ENCODE data around the gene VWC2L. TPM values are rescaled to one million over a fixed set of nuclear protein-coding genes. Genes with fewer than 3 reads are reported as not detected.

The VWC2L gene
- 0.31 and 1.3 TPM in 2 replicates for polyA plus RNA-seq
- polyA minus RNA-seq = 1.7 and 3.1 TPM in 2 replicates

DNA sequence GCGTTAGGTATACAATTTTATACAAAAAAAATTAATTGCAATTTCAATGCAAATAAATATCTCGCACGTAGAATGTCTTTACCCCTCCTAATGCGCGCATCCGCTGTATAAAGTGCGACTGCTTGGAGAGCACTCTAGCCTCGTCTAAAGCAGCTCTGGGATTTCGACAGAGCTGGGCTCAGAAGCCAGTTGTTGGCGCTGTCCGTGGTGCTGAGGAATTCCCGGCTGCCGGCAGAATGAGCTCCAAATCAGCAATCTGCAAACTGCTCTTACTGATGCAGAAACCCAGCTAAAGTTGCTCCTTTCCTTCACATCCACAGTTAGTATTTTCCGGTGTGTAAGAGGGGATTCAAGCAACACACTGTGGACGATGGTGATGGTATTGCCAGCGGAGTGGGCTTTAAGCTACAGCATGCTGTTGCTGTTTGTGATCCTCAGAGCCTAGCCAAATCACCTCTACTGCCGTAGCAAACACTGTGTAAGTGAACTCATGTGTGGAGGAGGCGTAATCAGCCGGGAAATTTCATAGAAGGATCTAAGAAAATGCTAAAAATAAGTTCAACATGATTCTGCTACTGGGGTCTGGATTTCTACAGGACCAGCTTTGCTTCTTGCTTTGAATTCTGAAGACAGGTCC lies at the start of gene VWC2L:
TSS of gene VWC2L (plus strand) at position 137 of the 637 bp plus-strand sequence. CDS start 3,140 bp downstream, outside the sequence.
- Histone ChIP-seq H3K4me3 (ENCODE audit: low read length) (peak within 1 kb of the TSS; percentile 57), H2AFZ (ENCODE audit: low read depth, low read length) (no peak within 1 kb of the TSS), H3K4me2 (ENCODE audit: low read length) (peak within 1 kb of the TSS; percentile 65), H3K9me2 (ENCODE audit: insufficient read depth, low read length) (no peaks in the 10 kb centered on the region), H3K36me3 (ENCODE audit: insufficient read depth, low read length) (no peaks in the 10 kb centered on the region), H3K9me3 (ENCODE audit: low read length) (no peaks in the 10 kb centered on the region), H3K27ac (ENCODE audit: low read length) (no peak within 1 kb of the TSS), H3K79me2 (replicated peaks; ENCODE audit: insufficient read depth, low read length) (no peaks in the 10 kb centered on the region), H3K9ac (ENCODE audit: low read length) (peak within 1 kb of the TSS; percentile 17), H4K20me1 (ENCODE audit: insufficient read depth) (no peaks in the 10 kb centered on the region), H3K27me3 (ENCODE audit: insufficient read depth, low read depth, low read length) (no peaks in the 10 kb centered on the region), H3F3A (ENCODE audit: insufficient read depth, low read length, poor library complexity, severe bottlenecking) (no peaks in the 10 kb centered on the region)
- no peak for TF ChIP-seq POLR2AphosphoS5 (IDR thresholded peaks at IDR 0.05)
- TF ChIP-seq, protein P1, sequence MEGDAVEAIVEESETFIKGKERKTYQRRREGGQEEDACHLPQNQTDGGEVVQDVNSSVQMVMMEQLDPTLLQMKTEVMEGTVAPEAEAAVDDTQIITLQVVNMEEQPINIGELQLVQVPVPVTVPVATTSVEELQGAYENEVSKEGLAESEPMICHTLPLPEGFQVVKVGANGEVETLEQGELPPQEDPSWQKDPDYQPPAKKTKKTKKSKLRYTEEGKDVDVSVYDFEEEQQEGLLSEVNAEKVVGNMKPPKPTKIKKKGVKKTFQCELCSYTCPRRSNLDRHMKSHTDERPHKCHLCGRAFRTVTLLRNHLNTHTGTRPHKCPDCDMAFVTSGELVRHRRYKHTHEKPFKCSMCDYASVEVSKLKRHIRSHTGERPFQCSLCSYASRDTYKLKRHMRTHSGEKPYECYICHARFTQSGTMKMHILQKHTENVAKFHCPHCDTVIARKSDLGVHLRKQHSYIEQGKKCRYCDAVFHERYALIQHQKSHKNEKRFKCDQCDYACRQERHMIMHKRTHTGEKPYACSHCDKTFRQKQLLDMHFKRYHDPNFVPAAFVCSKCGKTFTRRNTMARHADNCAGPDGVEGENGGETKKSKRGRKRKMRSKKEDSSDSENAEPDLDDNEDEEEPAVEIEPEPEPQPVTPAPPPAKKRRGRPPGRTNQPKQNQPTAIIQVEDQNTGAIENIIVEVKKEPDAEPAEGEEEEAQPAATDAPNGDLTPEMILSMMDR (IDR thresholded peaks at IDR 0.05; ENCODE audit: poor library complexity, severe bottlenecking) = no peak
- TF ChIP-seq RAD21 (conservative IDR thresholded peaks at IDR 0.05) = peak; percentile 8
- TF ChIP-seq, protein P2, sequence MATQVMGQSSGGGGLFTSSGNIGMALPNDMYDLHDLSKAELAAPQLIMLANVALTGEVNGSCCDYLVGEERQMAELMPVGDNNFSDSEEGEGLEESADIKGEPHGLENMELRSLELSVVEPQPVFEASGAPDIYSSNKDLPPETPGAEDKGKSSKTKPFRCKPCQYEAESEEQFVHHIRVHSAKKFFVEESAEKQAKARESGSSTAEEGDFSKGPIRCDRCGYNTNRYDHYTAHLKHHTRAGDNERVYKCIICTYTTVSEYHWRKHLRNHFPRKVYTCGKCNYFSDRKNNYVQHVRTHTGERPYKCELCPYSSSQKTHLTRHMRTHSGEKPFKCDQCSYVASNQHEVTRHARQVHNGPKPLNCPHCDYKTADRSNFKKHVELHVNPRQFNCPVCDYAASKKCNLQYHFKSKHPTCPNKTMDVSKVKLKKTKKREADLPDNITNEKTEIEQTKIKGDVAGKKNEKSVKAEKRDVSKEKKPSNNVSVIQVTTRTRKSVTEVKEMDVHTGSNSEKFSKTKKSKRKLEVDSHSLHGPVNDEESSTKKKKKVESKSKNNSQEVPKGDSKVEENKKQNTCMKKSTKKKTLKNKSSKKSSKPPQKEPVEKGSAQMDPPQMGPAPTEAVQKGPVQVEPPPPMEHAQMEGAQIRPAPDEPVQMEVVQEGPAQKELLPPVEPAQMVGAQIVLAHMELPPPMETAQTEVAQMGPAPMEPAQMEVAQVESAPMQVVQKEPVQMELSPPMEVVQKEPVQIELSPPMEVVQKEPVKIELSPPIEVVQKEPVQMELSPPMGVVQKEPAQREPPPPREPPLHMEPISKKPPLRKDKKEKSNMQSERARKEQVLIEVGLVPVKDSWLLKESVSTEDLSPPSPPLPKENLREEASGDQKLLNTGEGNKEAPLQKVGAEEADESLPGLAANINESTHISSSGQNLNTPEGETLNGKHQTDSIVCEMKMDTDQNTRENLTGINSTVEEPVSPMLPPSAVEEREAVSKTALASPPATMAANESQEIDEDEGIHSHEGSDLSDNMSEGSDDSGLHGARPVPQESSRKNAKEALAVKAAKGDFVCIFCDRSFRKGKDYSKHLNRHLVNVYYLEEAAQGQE (IDR thresholded peaks at IDR 0.05; ENCODE audit: borderline replicate concordance) = peak; percentile 95
- TF ChIP-seq MXI1 (conservative IDR thresholded peaks at IDR 0.05; ENCODE audit: poor library complexity, severe bottlenecking) = no peak
- no peak for TF ChIP-seq SMC3 (conservative IDR thresholded peaks at IDR 0.05; ENCODE audit: poor library complexity)
- no peak for TF ChIP-seq EZH2 (IDR thresholded peaks at IDR 0.05; ENCODE audit: borderline replicate concordance, insufficient read depth, low read length, poor library complexity, severe bottlenecking)

DNA sequence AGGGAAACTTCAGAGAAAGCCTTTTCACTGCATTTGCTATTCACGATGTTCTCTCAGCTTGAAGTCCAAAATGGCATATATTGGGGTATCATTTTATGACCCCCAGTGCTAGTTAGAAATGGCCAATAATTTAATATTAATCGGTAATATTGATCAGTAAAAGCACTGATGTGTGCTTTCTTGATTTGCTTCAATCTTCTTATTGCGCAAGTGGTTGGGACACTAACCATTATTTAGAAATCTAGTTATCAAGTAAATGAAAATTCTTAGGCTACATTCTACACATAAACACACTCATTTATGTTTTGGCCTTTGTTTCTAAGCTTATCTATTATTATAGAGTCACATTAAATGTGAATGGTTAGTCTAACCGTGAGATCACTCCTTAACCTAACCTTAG lies 49.7 kb upstream of the VWC2L start:
- no peaks in the 10 kb centered on the region for H3F3A ChIP-seq (ENCODE audit: insufficient read depth, low read length, poor library complexity, severe bottlenecking)
- no peaks in the 10 kb centered on the region for H3K36me3 ChIP-seq (ENCODE audit: insufficient read depth, low read length)
- H3K4me3 ChIP-seq (ENCODE audit: low read length) = no peak overlapping the region
- no peaks in the 10 kb centered on the region for H3K27me3 ChIP-seq (ENCODE audit: insufficient read depth, low read depth, low read length)
- H4K20me1 ChIP-seq (ENCODE audit: insufficient read depth) = no peaks in the 10 kb centered on the region
- no peak overlapping the region for H3K27ac ChIP-seq (ENCODE audit: low read length)
- no peak overlapping the region for H2AFZ ChIP-seq (ENCODE audit: low read depth, low read length)
- no peaks in the 10 kb centered on the region for H3K79me2 ChIP-seq (replicated peaks; ENCODE audit: insufficient read depth, low read length)
- TF ChIP-seq, protein P1 (IDR thresholded peaks at IDR 0.05; ENCODE audit: poor library complexity, severe bottlenecking) = no peak
- TF ChIP-seq MXI1 (conservative IDR thresholded peaks at IDR 0.05; ENCODE audit: poor library complexity, severe bottlenecking) = no peak
- no peak for TF ChIP-seq EP300 (conservative IDR thresholded peaks at IDR 0.05; ENCODE audit: poor library complexity, severe bottlenecking)
- TF ChIP-seq SMC3 (conservative IDR thresholded peaks at IDR 0.05; ENCODE audit: poor library complexity) = no peak
- TF ChIP-seq, protein P2 (IDR thresholded peaks at IDR 0.05; ENCODE audit: borderline replicate concordance) = no peak
- TF ChIP-seq POLR2AphosphoS5 (IDR thresholded peaks at IDR 0.05) = no peak
- TF ChIP-seq EZH2 (IDR thresholded peaks at IDR 0.05; ENCODE audit: borderline replicate concordance, insufficient read depth, low read length, poor library complexity, severe bottlenecking) = no peak
- no peak for TF ChIP-seq TAF1 (IDR thresholded peaks at IDR 0.05; ENCODE audit: low read depth)
- TF ChIP-seq RAD21 (conservative IDR thresholded peaks at IDR 0.05) = no peak
- H3K4me2 ChIP-seq (ENCODE audit: low read length) = no peak overlapping the region
- H3K9me2 ChIP-seq (ENCODE audit: insufficient read depth, low read length) = no peaks in the 10 kb centered on the region
- H3K9me3 ChIP-seq (ENCODE audit: low read length) = peaks cover 4% of the 10 kb centered on the region
- H3K9ac ChIP-seq (ENCODE audit: low read length) = no peak overlapping the region
